ENCODE data around the gene CXCL8. TPM values are rescaled to one million over a fixed set of nuclear protein-coding genes. Genes with fewer than 3 reads are reported as not detected.
A peak's percentile ranks its signal among the peaks of the same experiment; 100 is the strongest.

Gene CXCL8
- total and polyA plus RNA-seq, 9 of the 15 experiments (the other 6 are each of a cell fraction or from before 2014, with no cell fraction given), result 1.6 to 7.7 (median 3.3) TPM

- TF ChIP-seq PML (IDR thresholded peaks at IDR 0.05; ENCODE audit: low read length) (no peak), ELK3 (CRISPR knock-in tag; IDR thresholded peaks at IDR 0.05) (no peak), ZNF589 (CRISPR knock-in tag; IDR thresholded peaks at IDR 0.05; ENCODE audit: low read depth) (peak; percentile 15; the same call in 1 of the 2 replicates), U2AF2 (optimal IDR thresholded peaks at IDR 0.05; ENCODE audit: low read depth, low read length) (no peak), PTRF (tag; IDR thresholded peaks at IDR 0.05) (no peak), RBM17 (IDR thresholded peaks at IDR 0.05; ENCODE audit: borderline replicate concordance, low read depth, low read length) (no peak), HES1 (IDR thresholded peaks at IDR 0.05; ENCODE audit: low read depth) (no peak), BCL6 (CRISPR knock-in tag; IDR thresholded peaks at IDR 0.05) (no peak), GMEB1 (CRISPR knock-in tag; IDR thresholded peaks at IDR 0.05) (no peak), GATAD2A (IDR thresholded peaks at IDR 0.05) (no peak), CHD1 (IDR thresholded peaks at IDR 0.05; ENCODE audit: low read length) (no peak), KLF16 (IDR thresholded peaks at IDR 0.05) (no peak), USF1 (CRISPR knock-in tag; IDR thresholded peaks at IDR 0.05) (no peak), NFATC3 (IDR thresholded peaks at IDR 0.05) (no peak), CLOCK (CRISPR knock-in tag; IDR thresholded peaks at IDR 0.05; ENCODE audit: borderline replicate concordance) (no peak), ZNF518B (CRISPR knock-in tag; IDR thresholded peaks at IDR 0.05) (no peak), TFAM (CRISPR knock-in tag; conservative IDR thresholded peaks at IDR 0.05) (no peak)
Measured at GRCh38 chr4:73709451-73710033, 30.8 kb upstream of the CXCL8 start (continued).
